Vagina (tissue), 2 donors: ENCODE results near the gene MYADML2. TPM values are rescaled to one million over a fixed set of nuclear protein-coding genes. Genes with fewer than 3 reads are reported as not detected.

Experiments used
- DNase-seq, 2 donors: peaks; one replicate each; pipeline ENCODE4 v3.0.0-alpha.2; 2017; ENCODE audit errors: extremely low spot score in 2 of 2
- H3K27ac ChIP-seq: fragments of 200-600 bp; sonication (generic); one replicate; pipeline ENCODE4 v1.5.1; 2019
- H3K27me3 ChIP-seq: fragments of 200-600 bp; sonication (generic); one replicate; pipeline ENCODE4 v1.5.1; 2019
- H3K36me3 ChIP-seq, 2 donors: fragments of 200-600 bp; sonication (generic); one replicate each; pipeline ENCODE4 v1.5.1; 2017 to 2019
- H3K4me1 ChIP-seq: fragments of 200-600 bp; sonication (generic); one replicate; pipeline ENCODE4 v1.5.1; 2019
- H3K4me3 ChIP-seq, 2 donors: fragments of 200-600 bp; sonication (generic); 1 replicate in 1 of 2; 2 replicates in 1 of 2; pipeline ENCODE4 v1.5.1; 2016 to 2019
- H3K9me3 ChIP-seq: fragments of 200-600 bp; sonication (generic); one replicate; pipeline ENCODE4 v1.5.1; 2019
- CTCF ChIP-seq, 3 experiments: fragments of 450-650 bp in 2 of 3; fragments of 200-600 bp in 1 of 3; sonication (generic) in 1 of 3; IDR thresholded peaks; one replicate each; pipeline ENCODE4 v1.5.1; 2017 to 2019; ENCODE audit warnings: antibody characterized with exemption in 3 of 3, mild to moderate bottlenecking in 2 of 3, moderate library complexity in 2 of 3
- POLR2A ChIP-seq, 2 donors: fragments of 450-650 bp; IDR thresholded peaks; one replicate each; pipeline ENCODE4 v1.6.1; 2017; ENCODE audit warnings: antibody characterized with exemption in 2 of 2, mild to moderate bottlenecking in 2 of 2, moderate library complexity in 2 of 2
- POLR2AphosphoS5 ChIP-seq, 2 donors: sonication (generic); formaldehyde crosslinking; IDR thresholded peaks; one replicate each; pipeline ENCODE4 v1.9.0; 2017; ENCODE audit warnings: antibody characterized with exemption in 2 of 2, mild to moderate bottlenecking in 2 of 2, low read depth in 1 of 2; ENCODE audit not compliant: insufficient read depth in 1 of 2
- intact Hi-C: fragments of 100-400 bp; cut with DNase I; formaldehyde crosslinking; loops from one replicate; pipeline ENCODE4 v1.15.1; 2023
- total RNA-seq: library from RNA; depleted of rRNA; stranded (reverse); fragments of >200 nt; gene quantifications from one replicate; pipeline ENCODE4 v1.2.3, GENCODE V29; 2016

MYADML2 gene
- total RNA-seq, 1 donor from 2014 or later, result not detected

- intact Hi-C loops, result no loop called here
- Histone ChIP-seq H3K4me1 (peaks cover 23% of the 10 kb centered on the region), H3K27me3 (no peaks in the 10 kb centered on the region), H3K27ac (no peak overlapping the region), H3K4me3 (no peak overlapping the region), H3K36me3 (peaks cover 0 to 58% of the 10 kb centered on the region in 2 donors), H3K9me3 (no peaks in the 10 kb centered on the region)
- no peak for DNase-seq
- TF ChIP-seq POLR2AphosphoS5 (IDR thresholded peaks at IDR 0.05; ENCODE audit: insufficient read depth in 1 of 2, low read depth in 1 of 2), result no peak
- TF ChIP-seq POLR2A (IDR thresholded peaks at IDR 0.05), result no peak
- no peak for TF ChIP-seq CTCF (IDR thresholded peaks at IDR 0.05)
These were observed 51.6 kb downstream of the MYADML2 start for GRCh38 chr17:81895400-81895799.

- DNase-seq, result no peak
- intact Hi-C loops, result no loop called here
These were observed 55.8 kb downstream of the MYADML2 start for GRCh38 chr17:81891303-81891552.

GRCh38 chr17:81890447-81891302 lies 56.4 kb downstream of the MYADML2 start:
- TF ChIP-seq CTCF (IDR thresholded peaks at IDR 0.05) (no peak), POLR2A (IDR thresholded peaks at IDR 0.05) (no peak), POLR2AphosphoS5 (IDR thresholded peaks at IDR 0.05; ENCODE audit: insufficient read depth in 1 of 2, low read depth in 1 of 2) (no peak)
- no peak for DNase-seq
- Histone ChIP-seq H3K27ac (peak overlapping the region; percentile 72), H3K4me3 (peak overlapping the region; percentile 82 to 95), H3K27me3 (no peaks in the 10 kb centered on the region), H3K9me3 (no peaks in the 10 kb centered on the region), H3K36me3 (peaks cover 0 to 55% of the 10 kb centered on the region in 2 donors), H3K4me1 (peaks cover 35% of the 10 kb centered on the region)
- intact Hi-C loops, result no loop called here

More at GRCh38 chr17:81891303-81891552, 55.8 kb downstream of the MYADML2 start:
- Histone ChIP-seq H3K9me3 (no peaks in the 10 kb centered on the region), H3K27me3 (no peaks in the 10 kb centered on the region), H3K4me1 (peaks cover 35% of the 10 kb centered on the region), H3K4me3 (peak overlapping the region; percentile 82 to 95), H3K36me3 (peaks cover 0 to 55% of the 10 kb centered on the region in 2 donors), H3K27ac (peak overlapping the region; percentile 72)
- TF ChIP-seq CTCF (IDR thresholded peaks at IDR 0.05), result no peak

Other genes starting within 250 kb of the MYADML2 start
- gene MRPL12, start 243.9 kb downstream of the MYADML2 start, total RNA-seq, result 77.3 TPM
- gene SLC25A10, start 234.9 kb downstream of the MYADML2 start, total RNA-seq, result 2.9 TPM
- not detected for gene GCGR, start 143.1 kb downstream of the MYADML2 start, total RNA-seq
- gene MCRIP1, start 113.9 kb downstream of the MYADML2 start, total RNA-seq, result 64.1 TPM
- not detected for gene PPP1R27, start 112.2 kb downstream of the MYADML2 start, total RNA-seq
- 463 TPM for gene P4HB, start 86.7 kb downstream of the MYADML2 start, total RNA-seq
- gene ARHGDIA, start 75.9 kb downstream of the MYADML2 start, total RNA-seq, result 120 TPM
- 78.8 TPM for gene ALYREF, start 55.6 kb downstream of the MYADML2 start, total RNA-seq
- gene ANAPC11, start 55.5 kb downstream of the MYADML2 start, total RNA-seq, result 135 TPM
- 4.7 TPM for gene NPB, start 45.0 kb downstream of the MYADML2 start, total RNA-seq
- gene PCYT2, start 35.8 kb downstream of the MYADML2 start, total RNA-seq, result 28.0 TPM
- 47.9 TPM for gene SIRT7, start 29.1 kb downstream of the MYADML2 start, total RNA-seq
- 18.9 TPM for gene MAFG, start 19.5 kb downstream of the MYADML2 start, total RNA-seq
- 9.1 TPM for gene PYCR1, start 9.9 kb downstream of the MYADML2 start, total RNA-seq
- not detected for gene NOTUM, start 14.0 kb upstream of the MYADML2 start, total RNA-seq
- 31.2 TPM for gene ASPSCR1, start 30.4 kb upstream of the MYADML2 start, total RNA-seq
- gene CENPX, start 75.6 kb upstream of the MYADML2 start, total RNA-seq, result 101 TPM
- 14.0 TPM for gene LRRC45, start 76.1 kb upstream of the MYADML2 start, total RNA-seq
- 12.8 TPM for gene RAC3, start 84.4 kb upstream of the MYADML2 start, total RNA-seq
- gene DCXR, start 90.5 kb upstream of the MYADML2 start, total RNA-seq, result 106 TPM
- gene RFNG, start 104.6 kb upstream of the MYADML2 start, total RNA-seq, result 61.4 TPM
- 80.3 TPM for gene GPS1, start 104.7 kb upstream of the MYADML2 start, total RNA-seq
- gene DUS1L, start 118.6 kb upstream of the MYADML2 start, total RNA-seq, result 72.4 TPM
- gene FASN, start 151.0 kb upstream of the MYADML2 start, total RNA-seq, result 127 TPM